HCEC 1CT (cell line): Measurements from ENCODE around the gene OR5F1.

Experiments
- DNase-seq: peaks from one replicate; pipeline ENCODE4 v3.0.0-alpha.2; 2017

The OR5F1 gene

DNA sequence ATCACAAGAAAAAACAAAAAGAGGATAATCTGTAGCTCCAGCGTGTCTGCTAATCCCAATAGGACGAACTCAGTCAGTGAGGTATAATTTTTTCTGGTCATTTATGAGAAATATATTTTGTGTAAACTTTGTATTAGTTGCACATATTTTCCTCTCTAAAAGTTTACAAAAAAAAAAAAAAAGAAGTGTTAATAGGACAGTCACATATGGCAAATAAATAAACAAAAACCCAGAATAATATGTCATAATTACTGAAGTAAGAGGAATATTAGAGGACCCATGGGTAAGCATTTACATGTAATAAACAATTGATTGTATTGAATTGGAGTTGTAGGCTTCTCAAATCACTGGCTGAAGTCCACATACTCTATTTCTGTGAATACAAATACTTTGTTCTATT is at the start of gene OR5F1:
OR5F1 (minus strand) TSS at position 101 of the 400 bp plus-strand sequence; CDS start at position 101, 0 bp downstream.
- no peak for DNase-seq

GRCh38 chr11:56027354-56027753 is 32.9 kb upstream of the OR5F1 start, which contains the start of gene OR5AS1:
Gene OR5AS1 (plus strand): TSS chr11:56027654. CDS start chr11:56030419, 2,765 bp downstream.
- no peak for DNase-seq

GRCh38 chr11:56013805-56014204 is 19.4 kb upstream of the OR5F1 start:
- no peak for DNase-seq

DNA sequence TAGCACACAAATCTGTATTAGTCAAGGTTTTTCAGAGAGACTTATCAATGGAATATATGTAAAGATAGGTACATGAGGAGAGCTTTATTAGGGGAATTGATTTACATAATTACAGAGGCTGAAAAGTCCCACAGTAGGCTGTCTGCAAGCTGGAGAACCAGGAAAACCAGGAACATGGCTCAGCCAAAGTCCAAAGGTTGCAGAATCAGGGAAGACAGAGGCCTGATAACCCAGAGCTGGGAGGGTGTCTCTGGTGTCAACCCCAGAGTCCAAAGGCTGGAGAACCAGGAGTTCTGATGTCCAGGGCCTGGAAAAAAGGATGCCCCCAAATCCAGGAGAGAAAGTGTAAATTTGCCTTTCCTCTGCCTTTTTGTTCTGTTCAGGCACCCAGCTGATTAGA is 16.3 kb upstream of the OR5F1 start:
- no peak for DNase-seq

GRCh38 chr11:55970935-55971334 is 23.5 kb downstream of the OR5F1 start:
- no peak for DNase-seq

DNA sequence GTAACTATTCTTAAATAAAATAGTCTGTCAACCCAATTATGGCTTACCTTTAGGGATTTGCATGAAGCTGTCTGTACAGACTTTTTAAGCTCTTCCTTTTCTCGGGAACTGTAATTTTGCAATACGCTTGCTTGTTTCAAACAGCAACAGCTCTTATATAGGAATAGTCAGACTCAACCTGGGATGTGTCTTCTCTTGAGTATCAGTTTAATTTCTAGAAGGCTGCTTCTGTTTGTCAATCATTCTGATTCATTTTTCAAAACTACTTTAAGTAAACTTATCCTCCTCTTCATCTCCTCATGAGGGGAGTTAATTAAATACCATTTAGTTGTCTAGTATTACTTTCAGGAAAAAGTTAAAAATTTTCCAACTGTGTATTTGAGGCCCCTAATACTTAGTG is 24.6 kb downstream of the OR5F1 start, which contains the start of gene OR10AG1:
OR10AG1 (minus strand) TSS at position 101 of the 400 bp plus-strand sequence; CDS start at position 63, 38 bp downstream.
- no peak for DNase-seq

GRCh38 chr11:55967914-55968313 is 26.5 kb downstream of the OR5F1 start:
- DNase-seq = no peak

GRCh38 chr11:55966391-55966790 is 28.0 kb downstream of the OR5F1 start:
- no peak for DNase-seq

- DNase-seq = no peak
Observed at GRCh38 chr11:55956521-55956920, 37.9 kb downstream of the OR5F1 start.

- DNase-seq = no peak
Observed at GRCh38 chr11:55949330-55949729, 45.1 kb downstream of the OR5F1 start.
